Nucleus accumbens (tissue), 56 donors: ENCODE results near the gene WDR7.

Experiments used
- DNase-seq, 56 donors: peaks; one replicate each; lab custom pipeline; 2025; lab: John Stamatoyannopoulos, UW

The WDR7 gene

DNA sequence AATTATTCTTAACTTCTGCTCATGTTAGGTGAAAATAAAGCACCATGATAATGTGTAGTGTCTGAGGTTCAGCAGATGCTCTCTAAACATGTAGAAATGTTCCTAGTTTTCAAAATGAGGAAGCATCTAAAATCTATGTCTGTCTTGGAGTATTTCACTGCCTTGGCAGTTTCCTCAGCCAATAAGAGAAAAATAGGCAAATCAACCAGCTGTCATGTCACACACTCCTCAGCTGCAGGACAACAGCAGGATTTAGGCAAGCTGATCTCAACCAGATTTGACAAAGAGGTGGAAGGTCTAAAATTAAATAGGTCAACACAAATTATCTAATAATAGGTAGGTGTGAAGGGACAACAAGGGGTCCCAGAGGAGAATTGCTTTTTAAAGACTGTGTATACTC is 331.6 kb downstream of the WDR7 start:
- no peak for DNase-seq

DNA sequence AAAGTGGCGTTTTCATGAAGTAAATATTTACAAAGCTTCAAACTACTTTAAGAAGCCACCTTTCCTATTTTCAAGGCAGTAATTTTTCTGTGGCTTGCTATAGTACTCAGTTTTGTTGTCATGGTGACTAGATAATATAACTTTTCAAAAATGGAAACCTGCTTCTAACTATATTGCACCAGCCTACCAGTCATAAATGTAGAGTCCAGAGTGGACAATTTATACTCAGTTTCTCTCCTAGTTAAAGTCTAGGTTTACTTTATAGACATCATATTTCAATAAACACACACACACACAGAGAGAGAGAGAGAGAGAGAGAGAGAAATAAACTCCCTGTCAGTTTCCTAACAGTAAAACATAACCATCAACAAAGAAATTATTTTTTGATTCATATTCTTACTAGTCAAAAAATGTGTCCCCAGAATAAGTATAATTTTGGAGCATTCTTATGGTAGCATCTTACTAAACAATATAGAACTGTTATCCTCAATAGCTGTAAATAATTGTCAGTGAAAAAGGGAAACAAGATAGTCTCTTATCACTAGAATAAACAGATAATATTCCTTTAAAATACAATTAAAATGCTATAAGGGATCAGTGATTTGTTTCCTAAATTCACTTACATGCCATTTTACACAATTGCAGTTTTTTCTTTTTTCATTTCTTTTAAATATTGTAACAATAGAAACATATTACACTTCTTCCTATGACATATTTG is 332.3 kb downstream of the WDR7 start:
- no peak for DNase-seq

DNA sequence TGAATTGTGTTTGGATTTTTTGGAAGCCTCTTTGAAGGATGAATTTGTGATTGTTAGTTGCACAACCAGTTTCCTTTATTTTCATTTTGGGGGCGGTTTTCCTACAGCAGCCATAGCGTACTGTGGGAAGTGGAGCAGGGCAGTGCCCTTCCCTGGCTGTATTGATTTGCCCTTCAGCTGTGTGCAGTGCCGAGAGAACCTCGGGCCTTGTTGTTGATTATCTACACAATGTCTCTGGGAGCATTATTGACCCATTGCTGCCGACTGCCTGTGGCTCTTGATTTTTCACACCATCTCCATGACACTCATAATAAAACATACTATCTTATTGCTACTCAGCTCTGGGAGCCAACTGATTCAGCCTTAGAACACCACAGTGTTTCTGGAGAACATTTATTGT is 333.6 kb downstream of the WDR7 start:
- DNase-seq: peak in 6 of 56 donors; percentile 1 to 14 (median 6)

DNA sequence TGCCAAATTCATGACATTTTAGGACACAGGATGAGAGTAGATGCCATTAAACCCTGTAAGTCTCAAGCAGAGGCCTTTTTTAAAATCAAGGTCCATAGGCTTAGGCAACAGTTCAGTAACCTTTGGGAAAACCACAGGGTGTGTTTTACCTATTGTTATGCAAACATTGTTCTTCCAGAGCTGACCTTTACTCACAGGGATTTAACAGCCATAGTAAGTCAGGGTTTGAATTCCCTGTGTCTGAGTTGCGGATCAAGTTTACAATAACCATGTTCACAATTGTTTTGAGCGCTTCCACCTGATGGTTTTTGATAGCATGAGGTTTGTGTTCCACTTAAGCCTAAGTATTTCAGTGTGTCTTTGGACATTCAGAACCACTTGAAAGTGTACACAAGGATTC is 335.7 kb downstream of the WDR7 start:
- no peak for DNase-seq

DNA sequence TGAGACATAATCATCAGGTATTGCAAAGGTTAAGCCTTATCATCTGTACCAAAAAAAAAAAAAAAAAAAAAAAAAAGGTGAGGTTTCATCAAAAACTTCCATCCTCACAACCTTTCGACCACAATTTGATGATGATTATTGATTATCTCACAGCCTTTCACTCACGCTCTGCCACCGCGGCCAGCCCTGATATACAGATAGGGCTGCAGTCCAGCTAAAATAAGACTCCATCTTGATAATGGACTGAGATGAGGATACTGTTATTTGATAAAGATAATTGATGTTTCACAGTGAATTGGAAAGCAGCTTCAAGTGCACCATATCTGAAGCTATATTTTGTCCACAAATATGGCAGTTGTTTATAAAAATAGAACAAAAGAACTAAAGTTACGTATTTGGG is 336.1 kb downstream of the WDR7 start:
- DNase-seq: no peak

DNA sequence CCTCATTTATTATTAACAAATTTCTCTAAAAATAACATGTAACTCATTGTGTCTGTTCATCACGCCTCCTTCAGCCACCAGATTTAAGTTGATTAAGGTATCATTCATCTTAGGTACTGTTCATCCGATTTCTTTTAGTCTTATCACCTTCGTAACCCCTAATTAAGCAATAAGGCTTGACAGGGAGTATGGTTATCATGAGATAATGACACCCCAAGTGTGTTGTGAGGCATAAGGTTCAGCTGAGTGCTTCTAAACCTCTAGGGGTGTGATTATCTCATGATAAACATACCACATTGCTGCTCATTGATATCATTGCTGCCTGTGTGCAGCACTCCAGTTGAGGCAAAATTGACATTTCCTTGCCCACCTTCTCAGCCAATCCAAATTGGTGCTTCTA is 336.9 kb downstream of the WDR7 start:
- no peak for DNase-seq

DNA sequence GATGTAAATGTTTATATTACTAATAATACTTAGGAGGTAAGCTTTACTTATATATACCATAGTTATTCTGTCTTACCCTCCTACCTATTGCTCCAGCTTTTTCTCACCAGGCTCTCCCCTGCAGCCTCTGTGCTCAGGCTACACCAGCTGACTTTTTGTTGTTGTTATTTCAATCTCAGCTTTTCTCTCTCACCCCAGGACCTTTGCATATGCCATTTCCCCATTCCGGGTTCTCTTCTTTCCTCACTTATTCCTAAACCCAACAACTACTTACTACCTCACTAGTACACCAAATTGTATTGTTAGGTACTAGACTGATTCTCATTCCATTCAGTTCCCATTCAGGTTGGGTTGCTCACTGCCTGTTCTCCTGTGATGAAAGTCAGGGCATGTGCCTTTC is 339.5 kb downstream of the WDR7 start:
- DNase-seq: no peak

DNA sequence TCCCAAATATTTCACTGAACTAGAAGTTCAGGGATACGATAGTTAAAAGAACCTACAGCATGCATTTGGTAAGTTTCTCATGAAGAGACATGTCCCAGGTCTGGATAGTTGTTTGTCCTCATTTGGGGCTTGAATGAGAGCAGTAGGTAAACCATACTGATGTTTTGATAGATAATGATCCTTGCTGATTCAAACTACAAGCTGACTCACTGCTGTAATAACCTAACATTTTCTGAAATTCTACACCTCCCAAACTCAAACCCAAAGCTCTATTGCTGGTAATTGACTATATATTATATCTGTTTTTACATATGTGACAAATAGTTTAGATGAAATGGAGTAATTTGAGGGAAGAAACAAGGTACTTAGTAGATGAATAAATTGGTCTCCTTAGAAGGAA is 341.6 kb downstream of the WDR7 start:
- DNase-seq: no peak

DNA sequence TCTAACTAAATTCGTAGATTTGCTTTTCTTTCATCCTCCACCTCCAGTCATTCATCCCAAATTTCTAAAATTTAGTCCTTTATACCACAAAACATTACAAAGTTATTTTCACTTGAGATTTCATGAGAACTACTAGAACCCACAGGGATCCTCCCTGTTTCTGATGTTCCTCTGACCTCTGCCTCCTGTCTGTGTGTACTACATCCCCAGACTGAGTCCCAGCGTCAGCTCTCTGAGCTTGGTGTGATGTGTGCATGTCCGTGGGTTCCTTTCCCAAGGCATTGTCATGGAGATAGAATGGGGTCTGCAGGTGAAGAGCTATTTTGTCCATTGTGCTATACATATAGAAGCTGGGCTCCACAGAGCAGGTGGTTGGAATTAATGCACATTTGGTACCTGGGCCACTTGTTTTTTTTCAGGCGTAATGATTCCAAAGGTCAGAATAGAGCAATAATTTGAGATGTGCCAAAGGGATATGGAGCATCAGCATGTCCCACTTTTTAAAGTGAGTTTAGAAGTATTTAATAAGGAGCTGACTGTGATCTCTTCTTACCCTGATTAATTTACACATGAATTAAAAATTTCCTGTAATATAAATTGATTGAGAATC is 344.5 kb downstream of the WDR7 start:
- DNase-seq: peak in 2 of 56 donors; percentile 7 to 8

DNA sequence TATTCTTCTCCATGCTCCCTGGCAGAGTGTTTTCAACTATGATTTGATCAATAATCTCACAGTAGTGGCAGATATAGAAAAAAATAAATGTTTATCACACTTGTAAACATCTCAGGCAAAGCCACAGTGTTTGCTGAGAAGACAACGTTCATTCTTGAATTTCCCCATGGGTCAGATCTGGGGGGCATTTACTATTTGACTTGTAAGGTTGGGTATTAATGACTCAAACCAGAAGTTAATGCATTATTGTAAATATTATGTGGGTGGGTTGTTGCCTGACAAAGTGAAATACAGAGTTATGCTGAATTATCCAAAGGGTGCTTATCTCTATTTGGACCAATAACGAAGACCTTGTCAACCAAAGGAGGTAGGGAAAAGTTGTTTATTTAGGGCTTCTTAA is 346.0 kb downstream of the WDR7 start:
- no peak for DNase-seq

DNA sequence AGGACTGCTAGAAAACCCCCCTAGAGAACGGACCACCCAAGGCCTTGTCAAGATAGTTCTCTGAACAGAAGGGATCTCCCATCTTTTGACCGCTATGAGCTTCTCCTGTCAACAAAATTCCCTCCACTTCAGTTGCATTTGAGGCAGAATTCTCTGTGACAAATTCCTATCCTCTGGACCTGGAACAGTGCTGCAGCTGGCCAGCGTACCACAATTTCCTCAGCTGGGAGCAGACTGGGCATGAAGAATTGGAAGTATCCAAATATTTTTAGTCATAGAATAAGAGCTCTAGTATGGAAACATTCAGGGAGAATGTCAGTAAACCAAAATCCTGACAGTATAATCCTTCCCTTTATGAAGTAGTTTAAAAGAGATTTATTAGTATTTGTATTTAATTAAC is 348.7 kb downstream of the WDR7 start:
- DNase-seq: no peak

DNA sequence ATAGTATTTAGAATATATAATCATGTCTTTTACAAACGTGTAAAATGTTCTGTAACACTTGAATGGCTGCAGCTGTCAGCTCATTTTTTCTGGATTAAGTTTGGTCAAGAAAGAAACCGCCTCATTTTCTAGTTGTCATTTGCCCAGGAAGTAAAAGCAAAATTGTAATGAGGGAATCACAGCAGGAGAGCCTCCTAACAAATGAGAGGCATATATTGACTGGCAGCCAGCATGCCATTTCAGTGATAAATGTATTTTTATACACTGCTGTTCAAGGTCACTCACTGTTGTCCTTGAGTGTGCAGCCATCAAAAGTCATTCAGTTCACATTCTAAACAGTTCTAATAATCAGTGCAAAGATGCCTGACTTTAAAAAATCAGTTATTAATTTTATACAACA is 351.5 kb downstream of the WDR7 start:
- no peak for DNase-seq

DNA sequence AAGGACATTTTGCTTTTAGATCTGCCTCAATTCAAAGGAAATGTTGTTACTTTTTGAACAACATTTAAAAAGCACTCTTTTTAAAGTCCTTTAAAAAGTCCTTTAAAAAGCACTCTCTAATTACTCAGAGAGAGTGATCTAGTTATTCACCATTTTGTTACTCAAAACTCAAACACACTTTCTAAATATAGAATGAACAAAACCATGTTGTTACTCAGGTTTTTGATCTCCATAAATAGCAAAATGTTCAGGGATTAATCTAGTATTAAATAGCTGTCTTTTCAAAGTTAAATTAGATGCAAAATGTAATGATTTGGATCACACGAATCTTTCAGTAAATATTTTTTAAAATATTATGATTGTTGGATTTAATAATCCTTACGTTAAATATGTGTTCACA is 352.2 kb downstream of the WDR7 start:
- no peak for DNase-seq

DNA sequence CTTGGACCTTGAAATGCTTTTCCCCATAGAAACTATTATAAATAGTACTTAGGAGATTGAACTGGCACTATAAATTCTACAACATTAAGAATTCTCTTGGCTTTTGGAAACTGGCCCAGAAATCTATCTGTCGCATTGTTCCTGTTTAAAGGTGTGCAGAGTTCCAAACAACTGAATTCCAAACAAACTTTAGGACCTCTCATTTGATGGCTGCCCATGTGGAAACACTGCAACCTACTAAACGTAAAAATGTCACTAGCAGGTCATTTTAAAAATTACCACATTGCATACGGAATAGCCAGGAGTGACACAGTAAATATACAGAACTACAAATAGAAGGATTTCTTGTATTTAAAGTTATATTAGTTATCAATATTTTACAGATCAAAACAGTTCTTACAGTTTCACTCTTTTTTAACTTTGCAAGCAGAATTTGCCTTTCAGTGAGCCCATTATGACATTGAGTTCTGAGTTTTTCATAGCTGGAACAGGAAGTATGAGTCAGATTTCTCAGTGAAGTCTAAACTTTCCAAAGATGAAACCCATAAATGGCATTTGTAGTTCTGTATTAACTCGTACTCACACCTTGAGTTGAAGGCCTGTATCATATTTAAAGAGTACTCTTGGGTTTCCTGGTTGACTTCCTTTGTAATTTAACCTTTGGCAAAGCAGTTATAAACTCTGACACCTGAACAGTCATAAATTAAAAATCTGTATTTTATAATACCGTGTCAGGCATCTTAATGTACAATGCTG is 353.4 kb downstream of the WDR7 start:
- DNase-seq: no peak

DNA sequence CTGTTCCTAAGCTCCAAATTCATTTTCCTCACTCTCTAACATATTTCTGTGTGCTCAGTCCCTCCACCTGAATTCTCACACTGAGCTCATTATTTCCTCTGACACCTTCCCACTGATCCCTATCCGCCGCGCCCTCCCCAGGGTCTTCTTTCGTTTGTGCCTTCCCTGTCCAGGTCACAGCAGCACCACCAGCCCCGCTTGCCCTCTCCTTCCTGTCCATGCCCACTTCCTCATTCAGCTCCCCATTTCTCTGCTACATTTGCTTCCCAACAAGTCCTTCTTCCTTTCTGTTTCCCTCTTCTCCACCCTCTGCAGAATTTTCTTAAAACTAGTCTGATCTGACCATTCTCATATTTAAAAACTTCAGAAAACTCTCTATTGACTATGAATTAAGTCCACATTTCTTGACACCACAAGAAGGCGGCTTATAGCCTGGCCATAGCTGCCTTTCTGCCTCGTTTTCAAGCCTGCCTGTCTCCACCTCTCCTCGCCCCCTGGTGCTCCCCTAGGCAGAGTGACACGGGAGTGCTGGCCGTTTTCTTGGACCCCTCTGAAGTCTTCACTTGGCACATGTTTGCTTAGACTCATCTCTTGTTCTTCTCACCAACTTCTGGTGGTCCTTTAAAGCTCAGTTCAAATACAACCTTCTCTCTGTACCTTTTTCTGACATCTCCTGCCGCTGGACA is 357.0 kb downstream of the WDR7 start:
- no peak for DNase-seq

DNA sequence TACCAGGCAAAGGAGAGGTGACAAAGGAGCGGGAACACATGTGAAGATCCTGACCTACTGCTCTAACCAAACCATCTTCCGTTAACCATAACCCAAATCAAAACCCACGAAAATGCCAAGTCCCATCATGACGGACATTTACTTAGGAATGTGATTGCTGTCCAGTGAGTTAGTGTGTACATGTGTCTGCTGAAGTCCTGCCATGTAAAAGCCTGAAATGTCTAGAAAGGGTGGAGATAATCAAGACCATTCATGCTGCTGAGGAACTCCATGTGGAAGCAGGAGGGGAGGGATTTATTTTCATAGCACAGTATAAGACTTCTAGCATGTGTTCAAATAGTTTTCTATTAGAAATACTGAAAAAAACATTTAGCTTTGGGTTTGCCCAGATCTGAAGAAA is 358.7 kb downstream of the WDR7 start:
- DNase-seq: no peak

DNA sequence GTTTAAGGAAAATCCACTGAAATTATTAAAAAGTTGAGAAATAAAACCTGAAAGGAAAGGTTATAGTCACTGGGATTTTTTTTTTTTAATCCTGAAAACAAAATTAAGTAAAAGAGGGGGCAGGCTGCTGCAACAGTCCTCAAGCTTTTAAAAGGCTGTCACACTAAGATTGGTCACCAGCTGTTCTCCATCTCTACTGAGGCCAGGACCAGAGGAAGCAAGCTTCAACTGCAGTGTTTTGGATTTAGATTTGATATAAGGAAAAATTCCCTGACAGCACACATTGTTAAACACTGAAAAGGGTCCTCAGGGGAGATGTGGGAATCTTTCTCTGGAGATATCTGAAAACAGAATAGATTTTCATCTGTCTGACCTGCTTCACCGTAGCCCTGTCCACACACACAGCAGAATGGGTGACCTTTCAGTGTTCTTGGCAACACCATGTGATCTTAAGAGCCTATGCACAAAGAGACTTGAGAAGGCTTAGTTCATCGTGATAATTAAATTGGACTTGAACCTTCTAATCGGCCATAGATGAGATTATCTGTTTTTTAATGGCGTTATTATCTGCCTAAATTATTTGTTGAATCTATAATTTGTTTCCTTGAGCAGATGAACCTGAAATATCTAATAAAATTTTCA is 363.7 kb downstream of the WDR7 start:
- DNase-seq: no peak

DNA sequence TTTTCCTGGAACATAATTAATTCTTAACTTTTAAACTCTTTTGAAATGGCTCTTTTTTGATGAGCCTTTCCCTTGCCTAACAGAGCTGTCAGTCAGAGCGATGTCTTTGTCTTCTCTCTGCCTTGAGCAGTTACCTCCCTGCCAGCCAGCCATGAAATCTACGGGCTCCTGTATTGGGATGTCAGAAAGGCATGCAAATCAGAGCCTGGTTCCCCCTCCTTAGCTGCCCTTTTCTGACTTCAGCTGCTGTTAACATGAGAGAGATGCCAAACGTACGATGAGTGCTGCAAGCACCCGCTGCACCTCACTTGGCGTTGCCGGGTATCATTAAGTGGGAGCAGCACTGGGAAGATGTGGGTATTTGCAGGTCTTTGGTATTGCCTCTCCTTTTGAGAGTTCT is 364.3 kb downstream of the WDR7 start:
- peak in 2 of 56 donors; percentile 11 to 23 for DNase-seq

DNA sequence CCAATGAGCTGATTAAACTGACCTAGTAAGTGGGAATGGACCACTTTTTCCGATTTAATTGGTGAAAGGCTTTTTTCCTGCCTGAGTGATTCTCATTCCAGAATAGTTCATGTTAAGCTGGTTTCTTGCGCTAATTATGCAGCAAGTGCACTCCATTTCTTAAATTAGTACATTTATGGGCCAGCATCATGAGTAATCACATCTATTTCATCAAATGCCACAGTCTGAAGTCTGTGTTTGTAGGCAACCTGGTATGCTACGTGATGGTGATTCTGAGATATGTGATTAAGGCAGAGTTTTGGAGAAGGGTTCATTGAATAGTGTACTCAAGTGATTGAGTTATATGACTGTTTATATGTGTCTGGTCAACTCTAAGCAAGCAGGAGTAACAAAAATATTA is 367.7 kb downstream of the WDR7 start:
- DNase-seq: no peak

DNA sequence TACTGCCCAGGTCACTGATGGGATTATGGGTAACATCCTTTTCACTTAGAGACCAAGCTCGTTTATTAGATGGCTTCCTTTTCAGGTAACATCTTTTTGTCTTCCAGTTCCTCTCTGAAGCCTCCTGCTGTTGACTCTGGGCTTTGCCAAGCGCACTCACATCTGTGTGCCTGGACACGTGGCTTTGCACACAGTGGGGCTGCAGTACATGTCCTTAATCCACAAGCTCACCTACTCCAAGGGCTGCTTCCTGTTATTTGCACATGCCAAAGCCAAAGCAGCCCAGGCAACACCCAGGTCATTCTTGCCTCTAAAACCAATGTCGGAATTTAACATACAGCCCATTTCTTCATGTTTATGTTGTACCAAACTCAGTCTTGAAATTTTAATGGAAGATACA is 371.6 kb downstream of the WDR7 start:
- no peak for DNase-seq
